Liver (tissue), 9 donors: ENCODE data around the gene PRELID2. TPM values are rescaled to one million over a fixed set of nuclear protein-coding genes. Genes with fewer than 3 reads are reported as not detected.

ENCODE experiments used
- DNase-seq: peaks from one replicate; pipeline ENCODE4 v3.0.0-alpha.2; 2017; ENCODE audit warnings: low spot score
- H3K27ac ChIP-seq, 2 donors: one replicate each; pipeline ENCODE4 v1.7.0; 2013; ENCODE audit warnings: inconsistent platforms in 2 of 2, low read length in 2 of 2, control low read depth in 1 of 2, low read depth in 1 of 2, mild to moderate bottlenecking in 1 of 2
- H3K27me3 ChIP-seq, 4 donors: one replicate each; pipeline versions ENCODE4 v1.6.1 to v1.7.0; 2013; ENCODE audit warnings: low read length in 3 of 4, inconsistent platforms in 1 of 4, mild to moderate bottlenecking in 1 of 4, moderate library complexity in 1 of 4; ENCODE audit not compliant: control insufficient read depth in 4 of 4, insufficient read depth in 4 of 4
- H3K36me3 ChIP-seq, 4 donors: one replicate each; pipeline versions ENCODE4 v1.6.1 to v1.7.0; 2013; ENCODE audit warnings: low read length in 3 of 4, mild to moderate bottlenecking in 3 of 4, low read depth in 1 of 4, moderate library complexity in 1 of 4; ENCODE audit not compliant: control insufficient read depth in 4 of 4, insufficient read depth in 3 of 4
- H3K4me1 ChIP-seq, 4 donors: one replicate each; pipeline versions ENCODE4 v1.6.1 to v1.7.0; 2013; ENCODE audit warnings: low read length in 3 of 4, mild to moderate bottlenecking in 3 of 4, moderate library complexity in 1 of 4; ENCODE audit not compliant: control insufficient read depth in 4 of 4, insufficient read depth in 4 of 4
- H3K4me3 ChIP-seq, 3 donors: one replicate each; pipeline versions ENCODE4 v1.6.1 to v1.7.0; 2013; ENCODE audit warnings: low read length in 3 of 3, control low read depth in 1 of 3, low read depth in 1 of 3, mild to moderate bottlenecking in 1 of 3
- H3K9ac ChIP-seq, 2 donors: one replicate each; pipeline ENCODE4 v1.7.0; 2013; ENCODE audit warnings: low read length in 2 of 2, mild to moderate bottlenecking in 2 of 2, moderate library complexity in 2 of 2, control low read depth in 1 of 2, low read depth in 1 of 2
- H3K9me3 ChIP-seq, 4 donors: one replicate each; pipeline versions ENCODE4 v1.6.1 to v1.7.0; 2013; ENCODE audit warnings: low read length in 3 of 4; ENCODE audit not compliant: control insufficient read depth in 4 of 4
- FOXA1 ChIP-seq: IDR thresholded peaks from 2 replicates; pipeline ENCODE4 v1.6.1; 2016; ENCODE audit warnings: antibody characterized with exemption
- FOXA2 ChIP-seq: IDR thresholded peaks from 2 replicates; pipeline ENCODE4 v1.6.1; 2016; ENCODE audit warnings: antibody characterized with exemption
- HNF4A ChIP-seq, 2 donors: conservative IDR thresholded peaks; 2 replicates each; pipeline ENCODE4 v1.6.1; 2016; ENCODE audit warnings: antibody characterized with exemption in 2 of 2, mild to moderate bottlenecking in 2 of 2
- HNF4G ChIP-seq: IDR thresholded peaks from 2 replicates; pipeline ENCODE4 v1.6.1; 2016; ENCODE audit warnings: antibody characterized with exemption
- JUND ChIP-seq, 2 donors: IDR thresholded peaks; 2 replicates each; pipeline ENCODE4 v1.6.1; 2016; ENCODE audit warnings: antibody characterized with exemption in 2 of 2
- NR2F2 ChIP-seq: IDR thresholded peaks from 2 replicates; pipeline ENCODE4 v1.6.1; 2016; ENCODE audit warnings: antibody characterized with exemption
- RAD21 ChIP-seq, 2 donors: IDR thresholded peaks; 2 replicates each; pipeline ENCODE4 v1.6.1; 2016; ENCODE audit warnings: antibody characterized with exemption in 2 of 2, mild to moderate bottlenecking in 2 of 2
- RXRA ChIP-seq, 2 donors: IDR thresholded peaks; 2 replicates each; pipeline ENCODE4 v1.6.1; 2017 to 2018; ENCODE audit warnings: antibody characterized with exemption in 2 of 2, mild to moderate bottlenecking in 1 of 2
- SP1 ChIP-seq: IDR thresholded peaks from 2 replicates; pipeline ENCODE4 v1.6.1; 2018; ENCODE audit warnings: antibody characterized with exemption, mild to moderate bottlenecking
- TAF1 ChIP-seq: conservative IDR thresholded peaks from 2 replicates; pipeline ENCODE4 v1.6.1; 2016; ENCODE audit warnings: antibody characterized with exemption, mild to moderate bottlenecking
- WGBS: extraction: QIAGEN DNeasy Blood & Tissue Kit; methylation state at CpG from one replicate; pipeline ENCODE4 v1.1.7; 2013; 5-methylcytosine and 5-hydroxymethylcytosine counted together
- polyA plus RNA-seq, 2 donors: library from polyadenylated mRNA; stranded (reverse) in 1 of 2; unstranded in 1 of 2; fragments of 200-250 nt in 1 of 2; fragments of >200 nt in 1 of 2; fragmentation: Nextera tagmentation in 1 of 2; extraction: Ambion mirVana in 1 of 2; gene quantifications; one replicate each; pipeline versions ENCODE4 v1.2.1 to v1.2.3, GENCODE V29; 2013 to 2015
- total RNA-seq, 2 donors: library from RNA; depleted of rRNA; stranded (reverse); fragments of >200 nt; gene quantifications; one replicate each; pipeline ENCODE4 v1.2.3, GENCODE V29; 2014
- TF ChIP-seq, protein P1 (sequence below): IDR thresholded peaks from 2 replicates; pipeline ENCODE4 v1.6.1; 2016; ENCODE audit warnings: antibody characterized with exemption
- TF ChIP-seq, protein P2 (sequence below): IDR thresholded peaks from 2 replicates; pipeline ENCODE4 v1.6.1; 2016; ENCODE audit warnings: antibody characterized with exemption
- TF ChIP-seq, protein P3 (sequence below): IDR thresholded peaks from 2 replicates; pipeline ENCODE4 v1.6.1; 2016; ENCODE audit warnings: antibody characterized with exemption, mild to moderate bottlenecking
- TF ChIP-seq, protein P4 (sequence below): fragments of 150-350 bp; IDR thresholded peaks from 2 replicates; pipeline ENCODE4 v1.5.1; 2017; ENCODE audit warnings: improper control_type of control experiment, low read depth, low read length; ENCODE audit not compliant: missing input control
- TF ChIP-seq, protein P5 (sequence below): IDR thresholded peaks from 2 replicates; pipeline ENCODE4 v1.6.1; 2016; ENCODE audit warnings: antibody characterized with exemption
- donor health status: healthy.
- donor health status: healthy.
- donor health status: healthy.
- donor health status: healthy.
- donor health status: healthy.

PRELID2 gene
- total and polyA plus RNA-seq, 4 donors: 1.1 to 24.9 (median 4.5) TPM

DNA sequence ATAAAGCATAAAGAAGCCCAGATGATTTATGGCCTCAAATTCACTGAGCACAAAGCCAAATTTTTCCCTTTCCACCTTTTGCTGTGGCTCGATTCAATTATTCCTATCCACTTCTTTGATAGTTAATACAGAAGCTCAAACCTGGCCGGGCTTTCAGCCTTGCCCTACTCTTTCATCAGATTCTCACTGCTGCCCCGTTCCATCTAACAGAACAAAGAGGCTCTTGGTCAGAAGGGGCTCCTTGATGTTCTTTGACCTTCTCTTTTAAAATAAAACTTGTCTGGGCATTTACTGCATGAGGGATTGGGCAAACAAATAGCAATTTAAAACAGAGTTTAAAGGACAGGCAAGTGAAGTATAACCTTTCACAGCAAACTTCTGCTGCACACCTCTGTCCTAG lies 27.9 kb upstream of the PRELID2 start:
- WGBS: 73% methylated on average over 3 of the region's 3 CpGs
- H3K9me3 ChIP-seq: no peaks in the 10 kb centered on the region
- H3K4me3 ChIP-seq: no peak overlapping the region
- H3K27ac ChIP-seq: no peak overlapping the region
- no peaks in the 10 kb centered on the region for H3K4me1 ChIP-seq
- H3K36me3 ChIP-seq: no peaks in the 10 kb centered on the region
- DNase-seq: no peak
- no peak for TF ChIP-seq RXRA (IDR thresholded peaks at IDR 0.05)
- TF ChIP-seq HNF4G: no peak
- H3K27me3 ChIP-seq: peaks cover 0 to 5% (median 0%) of the 10 kb centered on the region in 4 donors
- H3K9ac ChIP-seq: no peak overlapping the region

DNA sequence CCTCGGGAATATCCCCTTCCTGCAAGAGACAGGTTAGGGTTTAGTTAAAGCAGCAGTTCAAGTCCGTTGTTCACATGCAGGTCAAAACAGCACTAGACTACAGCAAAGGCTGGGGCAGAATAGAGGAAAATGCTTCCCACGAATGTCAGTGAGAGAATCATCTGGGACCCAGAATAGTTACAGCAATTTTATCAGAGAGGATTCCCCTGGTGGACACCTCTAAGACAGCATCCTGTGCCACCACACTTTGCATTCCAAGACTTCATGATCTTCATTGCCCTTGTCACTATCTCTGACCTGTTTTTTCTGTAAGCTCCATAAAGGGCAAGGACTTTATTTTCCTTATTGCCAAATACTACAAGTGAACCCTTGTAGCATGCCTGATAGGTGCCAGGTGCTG lies 24.8 kb upstream of the PRELID2 start:
- Histone ChIP-seq H3K4me1 (no peaks in the 10 kb centered on the region), H3K27me3 (no peaks in the 10 kb centered on the region), H3K27ac (no peak overlapping the region), H3K9ac (no peak overlapping the region), H3K9me3 (no peaks in the 10 kb centered on the region), H3K4me3 (no peak overlapping the region), H3K36me3 (no peaks in the 10 kb centered on the region)
- 82% methylated on average over 3 of the region's 3 CpGs for WGBS
- TF ChIP-seq JUND (IDR thresholded peaks at IDR 0.05) (no peak), SP1 (no peak), HNF4A (conservative IDR thresholded peaks at IDR 0.05) (no peak), RXRA (IDR thresholded peaks at IDR 0.05) (no peak), NR2F2 (no peak), HNF4G (no peak)
- TF ChIP-seq, protein P1, sequence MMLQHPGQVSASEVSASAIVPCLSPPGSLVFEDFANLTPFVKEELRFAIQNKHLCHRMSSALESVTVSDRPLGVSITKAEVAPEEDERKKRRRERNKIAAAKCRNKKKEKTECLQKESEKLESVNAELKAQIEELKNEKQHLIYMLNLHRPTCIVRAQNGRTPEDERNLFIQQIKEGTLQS: no peak
- TF ChIP-seq, protein P2, sequence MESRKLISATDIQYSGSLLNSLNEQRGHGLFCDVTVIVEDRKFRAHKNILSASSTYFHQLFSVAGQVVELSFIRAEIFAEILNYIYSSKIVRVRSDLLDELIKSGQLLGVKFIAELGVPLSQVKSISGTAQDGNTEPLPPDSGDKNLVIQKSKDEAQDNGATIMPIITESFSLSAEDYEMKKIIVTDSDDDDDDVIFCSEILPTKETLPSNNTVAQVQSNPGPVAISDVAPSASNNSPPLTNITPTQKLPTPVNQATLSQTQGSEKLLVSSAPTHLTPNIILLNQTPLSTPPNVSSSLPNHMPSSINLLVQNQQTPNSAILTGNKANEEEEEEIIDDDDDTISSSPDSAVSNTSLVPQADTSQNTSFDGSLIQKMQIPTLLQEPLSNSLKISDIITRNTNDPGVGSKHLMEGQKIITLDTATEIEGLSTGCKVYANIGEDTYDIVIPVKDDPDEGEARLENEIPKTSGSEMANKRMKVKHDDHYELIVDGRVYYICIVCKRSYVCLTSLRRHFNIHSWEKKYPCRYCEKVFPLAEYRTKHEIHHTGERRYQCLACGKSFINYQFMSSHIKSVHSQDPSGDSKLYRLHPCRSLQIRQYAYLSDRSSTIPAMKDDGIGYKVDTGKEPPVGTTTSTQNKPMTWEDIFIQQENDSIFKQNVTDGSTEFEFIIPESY: no peak
- no peak for DNase-seq

DNA sequence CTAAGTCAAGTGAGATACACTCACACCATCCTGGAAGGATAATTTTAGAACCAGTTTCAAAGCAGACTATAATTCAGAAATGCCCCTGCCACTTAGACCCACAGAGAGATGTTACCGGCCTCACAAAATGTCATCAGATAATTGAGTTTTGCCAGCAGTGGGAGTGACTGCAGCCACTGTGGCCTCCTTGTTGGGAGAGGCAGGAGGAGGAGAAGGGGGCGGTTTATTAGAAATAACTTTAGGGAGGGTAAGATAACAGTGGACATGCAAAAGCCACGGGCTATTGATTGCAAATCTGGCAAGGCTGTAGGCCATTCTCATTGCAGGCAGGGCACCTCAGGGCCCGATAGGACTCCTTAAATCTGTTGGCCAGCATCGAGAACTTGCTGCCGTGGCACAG lies 24.3 kb upstream of the PRELID2 start:
- no peak for DNase-seq
- WGBS: 86% methylated on average over 6 of the region's 6 CpGs

More for the DNA sequence above, 24.3 kb upstream of the PRELID2 start:
- Histone ChIP-seq H3K27me3 (no peaks in the 10 kb centered on the region), H3K4me1 (no peaks in the 10 kb centered on the region), H3K4me3 (no peak overlapping the region), H3K9me3 (no peaks in the 10 kb centered on the region), H3K36me3 (no peaks in the 10 kb centered on the region), H3K9ac (no peak overlapping the region), H3K27ac (no peak overlapping the region)
- no peak for TF ChIP-seq NR2F2
- TF ChIP-seq HNF4G: no peak
- no peak for TF ChIP-seq SP1
- TF ChIP-seq, protein P3, sequence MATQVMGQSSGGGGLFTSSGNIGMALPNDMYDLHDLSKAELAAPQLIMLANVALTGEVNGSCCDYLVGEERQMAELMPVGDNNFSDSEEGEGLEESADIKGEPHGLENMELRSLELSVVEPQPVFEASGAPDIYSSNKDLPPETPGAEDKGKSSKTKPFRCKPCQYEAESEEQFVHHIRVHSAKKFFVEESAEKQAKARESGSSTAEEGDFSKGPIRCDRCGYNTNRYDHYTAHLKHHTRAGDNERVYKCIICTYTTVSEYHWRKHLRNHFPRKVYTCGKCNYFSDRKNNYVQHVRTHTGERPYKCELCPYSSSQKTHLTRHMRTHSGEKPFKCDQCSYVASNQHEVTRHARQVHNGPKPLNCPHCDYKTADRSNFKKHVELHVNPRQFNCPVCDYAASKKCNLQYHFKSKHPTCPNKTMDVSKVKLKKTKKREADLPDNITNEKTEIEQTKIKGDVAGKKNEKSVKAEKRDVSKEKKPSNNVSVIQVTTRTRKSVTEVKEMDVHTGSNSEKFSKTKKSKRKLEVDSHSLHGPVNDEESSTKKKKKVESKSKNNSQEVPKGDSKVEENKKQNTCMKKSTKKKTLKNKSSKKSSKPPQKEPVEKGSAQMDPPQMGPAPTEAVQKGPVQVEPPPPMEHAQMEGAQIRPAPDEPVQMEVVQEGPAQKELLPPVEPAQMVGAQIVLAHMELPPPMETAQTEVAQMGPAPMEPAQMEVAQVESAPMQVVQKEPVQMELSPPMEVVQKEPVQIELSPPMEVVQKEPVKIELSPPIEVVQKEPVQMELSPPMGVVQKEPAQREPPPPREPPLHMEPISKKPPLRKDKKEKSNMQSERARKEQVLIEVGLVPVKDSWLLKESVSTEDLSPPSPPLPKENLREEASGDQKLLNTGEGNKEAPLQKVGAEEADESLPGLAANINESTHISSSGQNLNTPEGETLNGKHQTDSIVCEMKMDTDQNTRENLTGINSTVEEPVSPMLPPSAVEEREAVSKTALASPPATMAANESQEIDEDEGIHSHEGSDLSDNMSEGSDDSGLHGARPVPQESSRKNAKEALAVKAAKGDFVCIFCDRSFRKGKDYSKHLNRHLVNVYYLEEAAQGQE: no peak
- no peak for TF ChIP-seq FOXA2
- TF ChIP-seq TAF1: no peak
- TF ChIP-seq, protein P4, sequence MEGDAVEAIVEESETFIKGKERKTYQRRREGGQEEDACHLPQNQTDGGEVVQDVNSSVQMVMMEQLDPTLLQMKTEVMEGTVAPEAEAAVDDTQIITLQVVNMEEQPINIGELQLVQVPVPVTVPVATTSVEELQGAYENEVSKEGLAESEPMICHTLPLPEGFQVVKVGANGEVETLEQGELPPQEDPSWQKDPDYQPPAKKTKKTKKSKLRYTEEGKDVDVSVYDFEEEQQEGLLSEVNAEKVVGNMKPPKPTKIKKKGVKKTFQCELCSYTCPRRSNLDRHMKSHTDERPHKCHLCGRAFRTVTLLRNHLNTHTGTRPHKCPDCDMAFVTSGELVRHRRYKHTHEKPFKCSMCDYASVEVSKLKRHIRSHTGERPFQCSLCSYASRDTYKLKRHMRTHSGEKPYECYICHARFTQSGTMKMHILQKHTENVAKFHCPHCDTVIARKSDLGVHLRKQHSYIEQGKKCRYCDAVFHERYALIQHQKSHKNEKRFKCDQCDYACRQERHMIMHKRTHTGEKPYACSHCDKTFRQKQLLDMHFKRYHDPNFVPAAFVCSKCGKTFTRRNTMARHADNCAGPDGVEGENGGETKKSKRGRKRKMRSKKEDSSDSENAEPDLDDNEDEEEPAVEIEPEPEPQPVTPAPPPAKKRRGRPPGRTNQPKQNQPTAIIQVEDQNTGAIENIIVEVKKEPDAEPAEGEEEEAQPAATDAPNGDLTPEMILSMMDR: no peak
- no peak for TF ChIP-seq FOXA1
- TF ChIP-seq, protein P1: no peak
- TF ChIP-seq RAD21 (IDR thresholded peaks at IDR 0.05): no peak
- TF ChIP-seq RXRA (IDR thresholded peaks at IDR 0.05): no peak
- TF ChIP-seq, protein P5, sequence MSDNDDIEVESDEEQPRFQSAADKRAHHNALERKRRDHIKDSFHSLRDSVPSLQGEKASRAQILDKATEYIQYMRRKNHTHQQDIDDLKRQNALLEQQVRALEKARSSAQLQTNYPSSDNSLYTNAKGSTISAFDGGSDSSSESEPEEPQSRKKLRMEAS: no peak
